ENCODE measurements around the gene TMEM220.

The TMEM220 gene

GRCh38 chr17:10729334-10730193 lies at the start of gene TMEM220:
Gene TMEM220, minus strand, starts transcription at chr17:10730023. Its CDS starts 172 bp downstream, at chr17:10729851.
- H3K27ac ChIP-seq = no peak within 1 kb of the TSS
- CTCF ChIA-PET = interaction anchor here (0.6 to 0.7 kb wide), 2 partner anchors 11 to 85 kb away, joined by 3 to 4 read pairs; no protein-coding TSS in a partner anchor
- POLR2A ChIA-PET (ENCODE audit: low non-redundant PET) = interaction anchor here (0.5 kb wide), 1 partner anchor 111 kb away, joined by 3 read pairs; no protein-coding TSS in a partner anchor
- no peak for DNase-seq (ENCODE audit: low spot score)
- no peak for TF ChIP-seq CTCF (conservative IDR thresholded peaks at IDR 0.05; ENCODE audit: low read depth)

GRCh38 chr17:10779609-10780008 lies 49.8 kb upstream of the TMEM220 start:
- no peak overlapping the region for H3K27ac ChIP-seq
- POLR2A ChIA-PET (ENCODE audit: low non-redundant PET) = no interaction called here
- no peak for DNase-seq (ENCODE audit: low spot score)
- TF ChIP-seq CTCF (conservative IDR thresholded peaks at IDR 0.05; ENCODE audit: low read depth) = no peak
- CTCF ChIA-PET = interaction anchor here (0.7 kb wide), 1 partner anchor 960 kb away, joined by 4 read pairs; no protein-coding TSS in a partner anchor

GRCh38 chr17:10777890-10778289 lies 48.1 kb upstream of the TMEM220 start:
- TF ChIP-seq CTCF (conservative IDR thresholded peaks at IDR 0.05; ENCODE audit: low read depth) = no peak
- ChIA-PET POLR2A (ENCODE audit: low non-redundant PET) (no interaction called here), CTCF (no interaction called here)
- DNase-seq (ENCODE audit: low spot score) = no peak
- no peak overlapping the region for H3K27ac ChIP-seq

GRCh38 chr17:10777131-10777807 lies 47.4 kb upstream of the TMEM220 start:
- TF ChIP-seq CTCF (conservative IDR thresholded peaks at IDR 0.05; ENCODE audit: low read depth) = no peak
- no peak overlapping the region for H3K27ac ChIP-seq
- POLR2A ChIA-PET (ENCODE audit: low non-redundant PET) = no interaction called here
- CTCF ChIA-PET = no interaction called here
- DNase-seq (ENCODE audit: low spot score) = no peak

GRCh38 chr17:10776381-10776780 lies 46.6 kb upstream of the TMEM220 start:
- no peak for DNase-seq (ENCODE audit: low spot score)
- CTCF ChIA-PET = no interaction called here
- POLR2A ChIA-PET (ENCODE audit: low non-redundant PET) = no interaction called here

More at GRCh38 chr17:10776381-10776780, 46.6 kb upstream of the TMEM220 start:
- TF ChIP-seq CTCF (conservative IDR thresholded peaks at IDR 0.05; ENCODE audit: low read depth) = no peak
- H3K27ac ChIP-seq = no peak overlapping the region
